Gastrocnemius medialis (tissue), 4 donors: ENCODE results near the gene GCNA. TPM values are rescaled to one million over a fixed set of nuclear protein-coding genes. Genes with fewer than 3 reads are reported as not detected.

Experiments used
- ATAC-seq, 2 donors: fragments of 150-250 bp; one replicate each; pipeline ENCODE4 v1.9.1; 2016
- DNase-seq, 2 donors: peaks; one replicate each; pipeline ENCODE4 v3.0.0-alpha.2; 2019
- H3K27ac ChIP-seq, 4 donors: fragments of 200-600 bp; sonication (generic); 1 replicate in 1 of 4; 2 replicates in 3 of 4; pipeline ENCODE4 v1.5.1; 2016 to 2018; ENCODE audit warnings: mild to moderate bottlenecking in 2 of 4, moderate library complexity in 1 of 4
- H3K27me3 ChIP-seq, 3 donors: fragments of 200-600 bp; sonication (generic) in 2 of 3; 1 replicate in 1 of 3; 2 replicates in 2 of 3; pipeline versions ENCODE4 v1.5.1 to v1.6.0; 2016 to 2019; ENCODE audit warnings: mild to moderate bottlenecking in 1 of 3, moderate library complexity in 1 of 3
- H3K36me3 ChIP-seq, 2 donors: fragments of 200-600 bp; sonication (generic) in 1 of 2; one replicate each; pipeline ENCODE4 v1.5.1; 2017 to 2018
- H3K4me1 ChIP-seq, 2 donors: fragments of 200-600 bp; sonication (generic) in 1 of 2; one replicate each; pipeline ENCODE4 v1.5.1; 2016 to 2017; ENCODE audit warnings: mild to moderate bottlenecking in 2 of 2
- H3K4me3 ChIP-seq, 4 donors: fragments of 200-600 bp; sonication (generic) in 3 of 4; 1 replicate in 1 of 4; 2 replicates in 3 of 4; pipeline ENCODE4 v1.5.1; 2016 to 2019; ENCODE audit warnings: mild to moderate bottlenecking in 2 of 4
- H3K9me3 ChIP-seq, 3 donors: fragments of 200-600 bp; sonication (generic) in 2 of 3; 1 replicate in 1 of 3; 2 replicates in 2 of 3; pipeline ENCODE4 v1.5.1; 2016 to 2019
- POLR2A ChIP-seq, 2 donors: fragments of 450-650 bp; IDR thresholded peaks; one replicate each; pipeline ENCODE4 v1.6.1; 2017; ENCODE audit warnings: antibody characterized with exemption in 2 of 2, mild to moderate bottlenecking in 2 of 2, moderate library complexity in 2 of 2
- in situ Hi-C, 4 donors: fragments of 200-750 bp; cut with MboI; loops; one replicate each; pipeline versions ENCODE4 v1.15.0 to v1.8.0; 2017; ENCODE audit warnings: low sequenced_read_pairs in 4 of 4
- intact Hi-C: fragments of 100-400 bp; cut with DNase I; formaldehyde crosslinking; loops from one replicate; pipeline ENCODE4 v1.15.1; 2023; ENCODE audit warnings: low total_unique reads
- total RNA-seq, 4 donors: library from RNA; depleted of rRNA; stranded (reverse); fragments of >200 nt; gene quantifications; one replicate each; pipeline versions ENCODE4 v1.1.0 to v1.2.3, GENCODE V29; 2016
- TF ChIP-seq, protein P1 (sequence below), 5 experiments: fragments of 450-650 bp in 3 of 5; fragments of 200-600 bp in 2 of 5; sonication (generic) in 2 of 5; IDR thresholded peaks in 4 of 5; conservative IDR thresholded peaks in 1 of 5; 1 replicate in 4 of 5; 2 replicates in 1 of 5; pipeline ENCODE4 v1.5.1; 2016 to 2019; ENCODE audit warnings: antibody characterized with exemption in 5 of 5, mild to moderate bottlenecking in 3 of 5, moderate library complexity in 3 of 5

Gene GCNA, protein sequence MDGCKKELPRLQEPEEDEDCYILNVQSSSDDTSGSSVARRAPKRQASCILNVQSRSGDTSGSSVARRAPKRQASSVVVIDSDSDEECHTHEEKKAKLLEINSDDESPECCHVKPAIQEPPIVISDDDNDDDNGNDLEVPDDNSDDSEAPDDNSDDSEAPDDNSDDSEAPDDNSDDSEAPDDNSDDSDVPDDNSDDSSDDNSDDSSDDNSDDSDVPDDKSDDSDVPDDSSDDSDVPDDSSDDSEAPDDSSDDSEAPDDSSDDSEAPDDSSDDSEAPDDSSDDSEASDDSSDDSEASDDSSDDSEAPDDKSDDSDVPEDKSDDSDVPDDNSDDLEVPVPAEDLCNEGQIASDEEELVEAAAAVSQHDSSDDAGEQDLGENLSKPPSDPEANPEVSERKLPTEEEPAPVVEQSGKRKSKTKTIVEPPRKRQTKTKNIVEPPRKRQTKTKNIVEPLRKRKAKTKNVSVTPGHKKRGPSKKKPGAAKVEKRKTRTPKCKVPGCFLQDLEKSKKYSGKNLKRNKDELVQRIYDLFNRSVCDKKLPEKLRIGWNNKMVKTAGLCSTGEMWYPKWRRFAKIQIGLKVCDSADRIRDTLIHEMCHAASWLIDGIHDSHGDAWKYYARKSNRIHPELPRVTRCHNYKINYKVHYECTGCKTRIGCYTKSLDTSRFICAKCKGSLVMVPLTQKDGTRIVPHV
- total RNA-seq, result 1 to 10 TPM in 3 of 4 donors, under 1 TPM in 1; 0.95 to 5.4 (median 1.4) TPM

DNA sequence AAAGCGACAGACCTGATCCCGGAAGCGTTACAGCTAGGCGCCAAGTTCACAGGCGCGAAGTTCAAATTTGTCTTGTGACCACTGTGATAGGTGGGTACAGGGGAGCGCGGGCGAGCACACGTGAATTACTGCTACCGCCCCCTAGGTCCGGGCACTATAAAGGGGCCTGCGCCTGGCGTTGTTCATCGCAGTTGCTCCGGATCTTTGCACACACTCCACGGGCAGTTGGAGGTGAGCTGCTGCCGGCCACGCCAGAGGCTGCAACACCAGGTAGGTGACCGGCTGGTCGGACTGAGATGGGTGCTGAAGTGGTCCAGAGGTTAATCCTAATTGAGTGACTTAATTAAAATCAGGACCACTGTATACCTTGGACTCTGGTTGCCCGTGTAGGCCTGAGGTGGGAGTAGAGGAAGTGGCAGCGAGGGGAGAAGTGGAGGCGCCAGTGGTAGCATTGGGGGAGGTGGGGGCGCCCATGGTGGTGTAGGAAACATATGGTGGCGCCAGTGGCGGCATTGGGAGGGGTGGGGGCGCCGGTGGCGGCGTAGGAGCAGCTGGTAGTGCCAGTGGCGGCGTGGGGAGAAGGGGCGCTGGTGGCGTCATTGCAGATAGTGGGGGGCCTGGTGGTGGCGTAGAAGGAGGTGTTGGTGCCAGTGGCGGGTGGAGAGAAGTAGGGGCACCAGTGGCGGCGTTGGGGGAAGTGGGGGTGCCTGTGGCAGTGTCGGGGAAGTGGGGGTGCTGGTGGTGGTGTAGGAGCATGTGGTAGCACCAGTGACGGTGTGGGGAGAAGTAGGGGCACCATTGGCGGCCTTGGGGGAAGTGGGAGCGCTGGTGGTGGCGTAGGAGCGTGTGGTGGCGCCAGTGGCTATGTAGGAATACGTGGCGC is at the start of gene GCNA:
GCNA (plus strand) TSS at position 185 of the 883 bp plus-strand sequence. CDS start 2,385 bp downstream, outside the sequence.
- peaks cover 0 to 17% of the 10 kb centered on the region in 2 donors for H3K36me3 ChIP-seq
- no peak for DNase-seq
- ATAC-seq, result no peak
- no peak within 1 kb of the TSS for H3K27ac ChIP-seq
- H3K27me3 ChIP-seq, result no peaks in the 10 kb centered on the region
- no peaks in the 10 kb centered on the region for H3K4me1 ChIP-seq
- in situ Hi-C loops, result no loop called here
- no peak within 1 kb of the TSS for H3K4me3 ChIP-seq
- H3K9me3 ChIP-seq, result no peaks in the 10 kb centered on the region
- intact Hi-C loops, result no loop called here
- TF ChIP-seq, protein P1, sequence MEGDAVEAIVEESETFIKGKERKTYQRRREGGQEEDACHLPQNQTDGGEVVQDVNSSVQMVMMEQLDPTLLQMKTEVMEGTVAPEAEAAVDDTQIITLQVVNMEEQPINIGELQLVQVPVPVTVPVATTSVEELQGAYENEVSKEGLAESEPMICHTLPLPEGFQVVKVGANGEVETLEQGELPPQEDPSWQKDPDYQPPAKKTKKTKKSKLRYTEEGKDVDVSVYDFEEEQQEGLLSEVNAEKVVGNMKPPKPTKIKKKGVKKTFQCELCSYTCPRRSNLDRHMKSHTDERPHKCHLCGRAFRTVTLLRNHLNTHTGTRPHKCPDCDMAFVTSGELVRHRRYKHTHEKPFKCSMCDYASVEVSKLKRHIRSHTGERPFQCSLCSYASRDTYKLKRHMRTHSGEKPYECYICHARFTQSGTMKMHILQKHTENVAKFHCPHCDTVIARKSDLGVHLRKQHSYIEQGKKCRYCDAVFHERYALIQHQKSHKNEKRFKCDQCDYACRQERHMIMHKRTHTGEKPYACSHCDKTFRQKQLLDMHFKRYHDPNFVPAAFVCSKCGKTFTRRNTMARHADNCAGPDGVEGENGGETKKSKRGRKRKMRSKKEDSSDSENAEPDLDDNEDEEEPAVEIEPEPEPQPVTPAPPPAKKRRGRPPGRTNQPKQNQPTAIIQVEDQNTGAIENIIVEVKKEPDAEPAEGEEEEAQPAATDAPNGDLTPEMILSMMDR (IDR thresholded peaks at IDR 0.05 in 4 of 5, conservative IDR thresholded peaks at IDR 0.05 in 1 of 5), result no peak
- no peak for TF ChIP-seq POLR2A (IDR thresholded peaks at IDR 0.05)

- ATAC-seq (peak; percentile 17 to 20), DNase-seq (no peak)
- Histone ChIP-seq H3K4me3 (peak overlapping the region; percentile 60 to 81 (median 72)), H3K36me3 (no peaks in the 10 kb centered on the region), H3K4me1 (peaks cover 0 to 4% of the 10 kb centered on the region in 2 donors), H3K9me3 (no peaks in the 10 kb centered on the region), H3K27me3 (no peaks in the 10 kb centered on the region), H3K27ac (peak overlapping the region; percentile 78 to 95 (median 90))
- no peak for TF ChIP-seq POLR2A (IDR thresholded peaks at IDR 0.05)
- TF ChIP-seq, protein P1 (IDR thresholded peaks at IDR 0.05 in 4 of 5, conservative IDR thresholded peaks at IDR 0.05 in 1 of 5), result no peak
- intact Hi-C loops (loop anchor here (1.0 to 5.0 kb wide), 3 partner anchors 17 to 249 kb away; partner anchors contain the start of gene NONO), in situ Hi-C loops (no loop called here)
Observed at GRCh38 chrX:71532078-71532752, 46.0 kb upstream of the GCNA start.

DNA sequence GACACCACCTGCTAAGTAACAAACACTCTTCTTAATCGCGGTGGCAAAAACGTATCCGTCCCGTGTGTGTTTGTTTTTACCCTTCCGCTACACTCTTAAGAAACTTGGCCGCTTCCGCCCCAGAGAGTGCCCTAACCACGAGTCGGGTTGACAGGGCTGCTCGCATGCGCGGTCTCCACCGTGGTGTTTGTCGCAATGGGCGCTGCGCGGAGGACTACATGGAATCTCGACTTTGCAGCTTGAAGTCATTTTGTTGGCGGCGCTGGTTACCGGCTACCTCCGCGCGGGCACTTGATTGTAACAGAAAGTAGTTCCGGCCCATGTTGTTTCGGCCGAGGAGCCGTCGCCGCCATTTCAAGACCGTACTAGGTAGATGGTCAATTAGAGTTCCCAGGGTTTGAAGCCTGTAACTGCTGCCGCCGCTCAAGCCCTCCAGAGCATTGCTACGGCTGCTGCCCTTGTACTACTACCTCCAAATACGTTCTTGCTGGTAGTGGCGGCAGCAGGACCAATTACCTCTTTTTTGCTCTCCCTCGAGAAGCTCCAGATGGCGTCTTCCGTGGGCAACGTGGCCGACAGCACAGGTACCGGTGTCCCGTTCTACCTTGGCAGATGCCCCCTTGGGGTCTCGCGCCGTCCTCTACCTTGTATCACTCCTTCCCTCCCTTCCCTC is 45.3 kb upstream of the GCNA start, which contains the start of gene OGT:
OGT (plus strand) TSS at position 352 of the 673 bp plus-strand sequence; CDS start at position 548, 196 bp downstream.
- H3K9me3 ChIP-seq, result no peaks in the 10 kb centered on the region

More for the DNA sequence above, 45.3 kb upstream of the GCNA start, which contains the start of gene OGT:
- in situ Hi-C loops, result no loop called here
- peak; percentile 73 to 81 for TF ChIP-seq POLR2A (IDR thresholded peaks at IDR 0.05)
- TF ChIP-seq, protein P1 (IDR thresholded peaks at IDR 0.05 in 4 of 5, conservative IDR thresholded peaks at IDR 0.05 in 1 of 5), result peak in 1 of 5 experiments; percentile 7
- peak within 1 kb of the TSS; percentile 78 to 95 (median 90) for H3K27ac ChIP-seq
- intact Hi-C loops, result loop anchor here (1.0 to 5.0 kb wide), 4 partner anchors 18 to 250 kb away; partner anchors contain the start of genes NONO and TAF1
- H3K36me3 ChIP-seq, result no peaks in the 10 kb centered on the region
- peak within 1 kb of the TSS; percentile 69 to 87 (median 78) for H3K4me3 ChIP-seq
- H3K4me1 ChIP-seq, result peaks cover 1 to 4% of the 10 kb centered on the region in 2 donors
- no peaks in the 10 kb centered on the region for H3K27me3 ChIP-seq
- ATAC-seq, result peak; percentile 83 to 88
- peak; percentile 94 to 96 for DNase-seq
